Jurkat, Clone E6-1 (cell line): ENCODE results near the gene FGFRL1.
A peak's percentile ranks its signal among the peaks of the same experiment; 100 is the strongest.
"Not testable (repeated sequence)": the region's sequence is repeated elsewhere in the genome, so short reads cannot be mapped to it uniquely, and the experiment has no call there.

Experiments
- DNase-seq: peaks from one replicate; pipeline ENCODE4 v3.0.0-alpha.2; 2011; ENCODE audit warnings: low read depth, low spot score
- H3K4me3 ChIP-seq: 2 replicates; pipeline ENCODE4 v1.5.1; 2011; ENCODE audit warnings: mild to moderate bottlenecking, low read length, control low read depth, moderate library complexity

FGFRL1 gene

GRCh38 chr4:971666-972500 is 39.5 kb upstream of the FGFRL1 start:
- peak overlapping the region; percentile 66 for H3K4me3 ChIP-seq
- DNase-seq: no peak

- DNase-seq: no peak
- peak overlapping the region; percentile 66 for H3K4me3 ChIP-seq
Measured at GRCh38 chr4:972651-973424, 38.6 kb upstream of the FGFRL1 start.

- peak within 1 kb of the TSS; percentile 66 for H3K4me3 ChIP-seq
- peak; percentile 39 for DNase-seq
Measured at GRCh38 chr4:973431-974397, 37.7 kb upstream of the FGFRL1 start, which contains the start of gene DGKQ. TSS of gene DGKQ (minus strand) at chr4:973569. CDS start at chr4:973482, 87 bp downstream.

GRCh38 chr4:974668-975067 is 36.8 kb upstream of the FGFRL1 start:
- H3K4me3 ChIP-seq: no peak overlapping the region
- DNase-seq: no peak

GRCh38 chr4:976016-976415 is 35.4 kb upstream of the FGFRL1 start:
- not testable (repeated sequence) for DNase-seq, H3K4me3 ChIP-seq

GRCh38 chr4:978957-979701 is 32.3 kb upstream of the FGFRL1 start:
- DNase-seq: no peak

GRCh38 chr4:982291-982690 is 29.1 kb upstream of the FGFRL1 start:
- H3K4me3 ChIP-seq: no peak overlapping the region

More at GRCh38 chr4:978957-979701, 32.3 kb upstream of the FGFRL1 start:
- no peak overlapping the region for H3K4me3 ChIP-seq

GRCh38 chr4:982814-983213 is 28.6 kb upstream of the FGFRL1 start:
- DNase-seq: no peak
- H3K4me3 ChIP-seq: no peak overlapping the region

More at GRCh38 chr4:982291-982690, 29.1 kb upstream of the FGFRL1 start:
- no peak for DNase-seq

- no peak overlapping the region for H3K4me3 ChIP-seq
- DNase-seq: no peak
Measured at GRCh38 chr4:984336-985054, 26.9 kb upstream of the FGFRL1 start.

- no peak overlapping the region for H3K4me3 ChIP-seq
- no peak for DNase-seq
Measured at GRCh38 chr4:985123-985830, 26.1 kb upstream of the FGFRL1 start.

- DNase-seq: peak; percentile 9
- H3K4me3 ChIP-seq: peak overlapping the region; percentile 56
Measured at GRCh38 chr4:986428-986878, 25.0 kb upstream of the FGFRL1 start.

GRCh38 chr4:986879-987623 is 24.4 kb upstream of the FGFRL1 start, which contains the start of gene IDUA:
TSS of gene IDUA (plus strand) at chr4:987044. CDS start at chr4:987085, 41 bp downstream.
- peak within 1 kb of the TSS; percentile 56 for H3K4me3 ChIP-seq
- DNase-seq: peak; percentile 62

- H3K4me3 ChIP-seq: peak overlapping the region; percentile 56
- no peak for DNase-seq
Measured at GRCh38 chr4:987624-988513, 23.6 kb upstream of the FGFRL1 start.

GRCh38 chr4:988726-989721 is 22.4 kb upstream of the FGFRL1 start:
- no peak for DNase-seq
- no peak overlapping the region for H3K4me3 ChIP-seq
